T-helper 2 cell treated with Interferon-gamma antibody and Interleukin-4, amounts not matched to agents 5 μg/mL and 100 μg/mL, for 36 hours (primary cell): ENCODE data around the gene TEK.
"Not testable (repeated sequence)": the region's sequence is repeated elsewhere in the genome, so short reads cannot be mapped to it uniquely, and the experiment has no call there.

Experiments
- DNase-seq: peaks from one replicate; pipeline ENCODE4 v3.0.0; 2021; ENCODE audit warnings: low spot score
- H3K27ac Mint-ChIP-seq: one replicate; pipeline ENCODE4 v1.8.0; 2021; ENCODE audit warnings: mild to moderate bottlenecking, mixed read lengths
- H3K27me3 Mint-ChIP-seq: one replicate; pipeline ENCODE4 v1.8.0; 2021; ENCODE audit warnings: low read depth, mixed read lengths
- H3K36me3 Mint-ChIP-seq: one replicate; pipeline ENCODE4 v1.8.0; 2021; ENCODE audit warnings: low read depth, mixed read lengths
- H3K4me1 Mint-ChIP-seq: one replicate; pipeline ENCODE4 v1.8.0; 2021; ENCODE audit warnings: low read depth, mixed read lengths
- H3K4me3 Mint-ChIP-seq: one replicate; pipeline ENCODE4 v1.8.0; 2022; ENCODE audit warnings: mild to moderate bottlenecking, moderate library complexity, mixed read lengths
- H3K9me3 Mint-ChIP-seq: one replicate; pipeline ENCODE4 v1.8.0; 2021; ENCODE audit warnings: mixed read lengths

The TEK gene

DNA sequence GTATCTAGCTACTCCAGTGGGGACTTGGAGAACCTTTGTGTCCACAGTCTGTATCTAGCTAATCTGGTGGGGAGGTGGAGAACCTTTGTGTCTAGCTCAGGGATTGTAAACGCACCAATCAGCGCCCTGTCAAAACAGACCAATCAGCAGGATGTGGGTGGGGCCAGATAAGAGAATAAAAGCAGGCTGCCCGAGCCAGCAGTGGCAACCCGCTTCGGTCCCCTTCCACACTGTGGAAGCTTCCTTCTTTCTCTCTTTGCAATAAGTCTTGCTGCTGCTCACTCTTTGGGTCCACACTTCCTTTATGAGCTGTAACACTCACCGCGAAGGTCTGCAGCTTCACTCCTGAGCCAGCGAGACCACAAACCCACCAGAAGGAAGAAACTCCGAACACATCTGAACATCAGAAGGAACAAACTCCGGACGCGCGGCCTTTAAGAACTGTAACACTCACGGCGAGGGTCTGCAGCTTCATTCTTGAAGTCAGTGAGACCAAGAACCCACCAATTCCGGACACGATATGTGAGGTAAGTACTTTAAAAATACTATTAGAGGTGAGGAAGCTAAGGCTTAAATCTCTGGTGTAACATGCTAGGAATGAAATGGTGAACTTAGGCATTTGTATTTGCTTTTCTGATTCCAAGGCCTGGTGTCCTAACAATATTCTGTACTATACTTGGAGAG, 15.5 kb upstream of the TEK start:
- H3K4me1 Mint-ChIP-seq, H3K27me3 Mint-ChIP-seq, H3K4me3 Mint-ChIP-seq, H3K27ac Mint-ChIP-seq, H3K36me3 Mint-ChIP-seq, H3K9me3 Mint-ChIP-seq, DNase-seq: not testable (repeated sequence)

DNA sequence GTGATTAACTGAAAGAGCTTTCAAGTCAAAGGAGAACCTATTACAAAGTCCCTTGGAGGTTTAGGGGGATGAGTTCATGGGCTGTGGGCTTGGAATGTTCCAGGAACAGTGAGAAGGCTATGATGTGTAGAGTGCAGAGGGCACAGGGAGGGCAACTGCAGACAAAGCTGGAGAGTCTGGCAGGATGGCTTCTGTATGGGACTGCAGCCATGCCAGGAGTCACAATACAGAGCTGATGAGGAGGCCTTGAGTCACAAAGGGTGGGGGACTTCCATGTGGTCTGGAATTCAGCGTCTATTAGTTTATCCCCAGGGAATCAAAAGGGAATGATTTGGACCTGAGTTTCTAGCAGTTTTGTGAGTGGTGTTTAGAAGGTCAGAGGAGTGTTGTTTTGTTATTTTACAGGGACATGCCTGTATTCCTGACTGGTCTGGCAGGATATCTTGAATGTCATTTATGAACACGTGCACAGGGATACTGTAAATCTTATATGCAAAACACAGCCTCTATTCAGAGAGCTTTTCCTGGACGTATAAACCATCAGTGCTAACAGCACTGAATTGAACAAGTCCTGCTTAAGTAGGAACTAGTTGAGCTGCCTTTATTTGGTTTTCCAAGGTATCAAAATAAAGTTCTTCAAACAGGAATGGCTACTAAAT, 14.3 kb upstream of the TEK start:
- Mint-ChIP-seq H3K27me3 (no peaks in the 10 kb centered on the region), H3K4me1 (no peaks in the 10 kb centered on the region), H3K9me3 (no peaks in the 10 kb centered on the region), H3K4me3 (no peak overlapping the region), H3K27ac (no peak overlapping the region), H3K36me3 (no peaks in the 10 kb centered on the region)
- no peak for DNase-seq

DNA sequence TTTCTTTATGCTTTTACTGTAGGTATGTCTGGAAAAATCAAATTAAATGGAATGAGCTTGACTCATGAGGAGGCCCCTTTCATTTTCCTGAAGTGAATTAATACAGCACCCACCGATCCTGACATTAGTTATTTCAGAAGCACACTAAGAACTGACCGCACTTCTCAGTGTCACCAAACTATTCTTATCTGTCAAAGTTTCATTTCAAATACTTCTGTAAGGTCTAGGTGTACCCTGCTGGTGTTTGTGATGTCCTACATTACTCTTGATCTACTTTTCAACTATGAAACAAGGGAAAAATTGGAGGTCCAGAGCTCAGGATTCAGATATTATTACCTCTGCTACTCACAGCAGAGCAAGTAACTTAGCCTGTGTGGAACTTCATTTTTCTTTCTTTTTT, 1.8 kb upstream of the TEK start:
- peaks cover 2% of the 10 kb centered on the region for H3K27me3 Mint-ChIP-seq
- no peaks in the 10 kb centered on the region for H3K36me3 Mint-ChIP-seq
- H3K27ac Mint-ChIP-seq, result no peak overlapping the region
- H3K9me3 Mint-ChIP-seq, result no peaks in the 10 kb centered on the region
- no peak overlapping the region for H3K4me3 Mint-ChIP-seq
- DNase-seq, result no peak
- H3K4me1 Mint-ChIP-seq, result no peaks in the 10 kb centered on the region

DNA sequence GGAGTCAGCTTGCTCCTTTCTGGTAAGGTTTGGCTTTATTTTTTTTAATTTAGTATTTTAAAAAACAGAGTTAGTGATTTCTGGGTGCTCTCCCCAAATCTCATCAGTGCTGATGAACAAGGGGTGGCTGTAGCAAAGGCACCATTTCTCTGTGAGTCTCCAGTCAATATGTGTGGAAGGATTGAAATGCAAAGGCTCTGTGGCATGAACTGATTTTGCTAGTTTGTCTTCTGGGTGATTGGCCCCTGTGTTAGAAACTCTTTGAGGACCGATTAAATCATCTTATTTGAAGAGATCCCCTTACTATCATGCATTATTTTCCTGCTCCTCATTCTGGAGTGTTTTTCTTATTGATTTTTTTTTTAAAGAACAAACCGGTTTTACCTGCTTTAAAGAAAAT, 596 bp downstream of the TEK start:
- Mint-ChIP-seq H3K27ac (no peak overlapping the region), H3K36me3 (no peaks in the 10 kb centered on the region), H3K4me1 (no peaks in the 10 kb centered on the region), H3K9me3 (no peaks in the 10 kb centered on the region), H3K4me3 (no peak overlapping the region), H3K27me3 (peaks cover 2% of the 10 kb centered on the region)
- no peak for DNase-seq

DNA sequence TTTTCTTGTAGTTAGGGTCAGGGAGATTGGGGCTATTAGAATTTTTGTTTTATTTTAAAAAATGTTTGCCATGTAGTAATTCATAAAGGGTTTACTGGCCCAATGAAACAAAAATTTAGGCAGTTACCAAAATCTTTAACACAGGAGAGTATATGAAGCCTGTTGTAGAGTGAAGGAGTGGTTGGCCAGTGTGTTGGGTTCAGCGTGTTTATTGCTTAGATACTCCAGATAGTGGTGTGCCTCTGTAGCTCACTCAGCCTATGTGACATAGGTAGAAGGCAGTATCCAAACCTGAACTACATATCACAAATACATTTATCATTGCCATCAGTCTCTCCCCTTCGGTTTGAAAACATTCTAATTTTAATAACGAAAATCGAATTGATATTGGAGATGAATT, 1.2 kb downstream of the TEK start:
- no peaks in the 10 kb centered on the region for H3K4me1 Mint-ChIP-seq
- no peak overlapping the region for H3K27ac Mint-ChIP-seq
- DNase-seq, result no peak
- H3K27me3 Mint-ChIP-seq, result peaks cover 2% of the 10 kb centered on the region
- no peaks in the 10 kb centered on the region for H3K9me3 Mint-ChIP-seq
- no peak overlapping the region for H3K4me3 Mint-ChIP-seq
- no peaks in the 10 kb centered on the region for H3K36me3 Mint-ChIP-seq

DNA sequence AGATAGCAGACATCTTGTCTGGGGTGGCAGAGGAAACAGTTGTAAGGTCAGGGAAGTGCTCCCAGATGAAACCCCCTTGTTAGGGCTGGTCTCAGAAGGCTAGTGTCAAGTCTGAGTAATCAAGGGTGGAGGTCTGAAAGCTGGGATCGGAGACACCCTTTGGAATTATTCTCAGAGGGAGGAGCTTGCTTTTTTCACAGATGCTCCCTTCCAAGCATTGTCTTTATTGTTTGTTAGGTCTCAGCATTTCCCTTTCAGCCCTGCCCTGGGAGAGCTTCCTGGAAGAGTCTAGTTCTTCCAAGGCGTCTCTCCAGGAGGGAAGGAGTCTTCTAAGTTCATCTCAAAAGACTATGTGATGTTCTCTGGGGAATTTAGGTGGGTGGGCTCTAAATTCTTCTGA, 3.2 kb downstream of the TEK start:
- Mint-ChIP-seq H3K27me3 (peaks cover 2% of the 10 kb centered on the region), H3K9me3 (no peaks in the 10 kb centered on the region), H3K36me3 (no peaks in the 10 kb centered on the region), H3K4me1 (no peaks in the 10 kb centered on the region), H3K27ac (no peak overlapping the region), H3K4me3 (no peak overlapping the region)
- DNase-seq, result no peak

DNA sequence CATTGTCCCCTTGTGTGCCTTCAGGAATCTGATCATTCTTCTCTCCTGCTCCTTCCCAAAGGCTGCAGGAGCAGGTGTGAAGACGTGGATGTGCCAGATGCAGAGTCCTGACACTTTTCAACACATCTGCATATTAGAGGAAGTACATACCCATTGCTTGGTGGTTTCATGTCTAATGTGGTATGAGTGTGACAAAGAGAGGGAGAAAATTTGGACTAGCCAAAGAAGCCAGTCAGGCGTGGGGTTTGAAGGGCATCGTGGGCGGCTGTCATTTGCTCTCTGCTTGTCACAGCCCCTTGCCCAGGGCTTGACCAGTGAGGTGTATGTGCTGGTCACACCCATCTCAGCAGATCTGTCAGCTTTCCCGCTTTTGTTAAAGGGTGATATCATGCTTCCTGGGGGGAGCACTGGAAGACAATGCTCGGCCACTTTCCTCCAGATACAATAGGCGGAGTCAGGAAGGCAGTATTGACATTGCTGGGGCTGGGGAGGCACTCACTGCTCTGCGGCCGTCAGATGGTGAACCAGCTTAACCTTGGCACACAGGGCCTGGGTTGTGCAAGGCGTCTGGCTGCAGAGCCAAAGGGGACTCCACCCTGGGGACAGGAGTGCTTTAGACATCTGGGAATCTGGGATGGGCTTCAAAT, 8.6 kb downstream of the TEK start:
- Mint-ChIP-seq H3K36me3 (no peaks in the 10 kb centered on the region), H3K9me3 (no peaks in the 10 kb centered on the region), H3K4me1 (no peaks in the 10 kb centered on the region), H3K27ac (no peak overlapping the region), H3K4me3 (no peak overlapping the region), H3K27me3 (no peaks in the 10 kb centered on the region)
- DNase-seq, result no peak

DNA sequence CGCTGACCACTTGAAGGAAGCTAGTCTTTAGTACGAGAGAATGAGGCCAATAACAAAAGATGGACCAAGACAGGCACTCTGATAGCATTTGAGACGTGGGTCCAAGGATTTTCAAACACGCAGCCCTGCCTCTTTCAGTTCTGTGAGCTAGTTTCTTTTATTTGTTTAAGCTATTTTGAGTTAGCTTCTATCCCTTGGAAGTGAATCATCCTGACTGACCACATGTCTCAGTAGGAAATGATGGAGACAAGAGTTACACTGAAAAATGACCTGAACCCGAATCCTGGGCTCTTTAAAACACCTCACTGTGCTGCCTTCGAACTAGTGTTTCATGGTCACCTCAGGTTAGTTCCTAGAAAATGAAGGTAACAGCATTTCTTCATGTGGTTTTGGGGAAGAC, 9.9 kb downstream of the TEK start:
- Mint-ChIP-seq H3K9me3 (no peaks in the 10 kb centered on the region), H3K36me3 (no peaks in the 10 kb centered on the region)
- DNase-seq, result no peak

DNA sequence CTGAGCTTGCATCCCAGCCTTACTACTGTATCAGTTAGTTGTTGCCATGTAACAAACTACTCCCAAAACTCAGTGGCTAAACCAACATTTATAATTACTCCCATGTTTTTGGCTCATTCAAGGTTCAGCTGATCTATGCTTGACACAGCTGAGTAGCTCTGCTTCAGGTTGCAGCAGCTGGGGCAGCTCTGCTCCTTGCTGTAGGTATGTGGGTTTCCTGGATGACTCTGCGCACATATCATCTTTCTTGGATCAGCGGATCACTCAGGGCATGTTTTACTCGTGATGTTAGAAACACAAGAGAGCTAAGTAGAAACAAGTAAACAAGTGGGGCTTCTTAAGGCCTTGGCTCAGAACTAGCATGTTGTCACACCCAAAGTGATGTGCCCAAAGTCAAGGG, 15.1 kb downstream of the TEK start:
- H3K9me3 Mint-ChIP-seq, result no peaks in the 10 kb centered on the region
- no peaks in the 10 kb centered on the region for H3K4me1 Mint-ChIP-seq
- H3K4me3 Mint-ChIP-seq, result no peak overlapping the region
- DNase-seq, result no peak
- no peak overlapping the region for H3K27ac Mint-ChIP-seq
- no peaks in the 10 kb centered on the region for H3K36me3 Mint-ChIP-seq
- H3K27me3 Mint-ChIP-seq, result no peaks in the 10 kb centered on the region

More for the DNA sequence above, 9.9 kb downstream of the TEK start:
- Mint-ChIP-seq H3K27ac (no peak overlapping the region), H3K4me3 (no peak overlapping the region), H3K4me1 (no peaks in the 10 kb centered on the region), H3K27me3 (no peaks in the 10 kb centered on the region)

DNA sequence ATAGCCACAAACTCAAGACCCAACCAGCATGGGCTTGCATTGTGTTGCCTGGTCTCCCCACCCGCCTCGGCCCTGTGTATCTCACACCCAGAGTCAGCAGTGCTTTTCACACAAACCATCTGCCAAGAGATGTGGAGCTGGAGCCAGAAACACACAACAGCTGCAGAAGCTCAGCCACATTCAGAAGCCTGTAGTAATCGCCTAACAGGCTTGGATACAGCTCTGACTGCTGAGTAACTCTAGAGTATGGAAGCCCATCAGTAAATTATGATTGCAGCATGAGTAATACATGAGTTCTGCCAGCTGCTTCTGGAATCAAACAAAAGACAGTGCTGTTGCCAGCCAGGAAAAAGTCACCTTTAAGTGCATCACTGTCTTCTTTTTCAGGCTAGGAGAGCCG, 16.0 kb downstream of the TEK start:
- DNase-seq, result no peak
- no peaks in the 10 kb centered on the region for H3K4me1 Mint-ChIP-seq
- no peak overlapping the region for H3K4me3 Mint-ChIP-seq
- H3K36me3 Mint-ChIP-seq, result no peaks in the 10 kb centered on the region
- H3K9me3 Mint-ChIP-seq, result no peaks in the 10 kb centered on the region
- H3K27me3 Mint-ChIP-seq, result no peaks in the 10 kb centered on the region
- H3K27ac Mint-ChIP-seq, result no peak overlapping the region

DNA sequence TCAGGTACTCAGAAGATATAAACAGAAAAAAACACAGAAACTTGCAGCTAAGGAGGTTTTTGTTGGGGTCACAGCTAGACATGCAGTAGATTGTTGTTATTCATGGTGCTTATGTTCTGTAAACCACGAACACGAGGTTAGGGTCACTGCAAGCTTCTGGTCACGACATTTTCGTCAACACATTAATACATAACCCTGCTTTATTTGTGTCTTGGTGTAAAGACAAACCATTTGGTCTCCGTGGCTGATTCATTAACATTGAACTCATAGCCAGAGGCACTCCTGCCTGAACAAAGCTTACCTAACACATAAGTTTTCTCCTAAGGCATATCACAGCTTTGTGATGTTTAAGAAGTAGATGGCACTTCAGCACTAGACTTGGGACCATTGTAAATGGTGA, 16.9 kb downstream of the TEK start:
- Mint-ChIP-seq H3K4me3 (no peak overlapping the region), H3K9me3 (no peaks in the 10 kb centered on the region), H3K27me3 (no peaks in the 10 kb centered on the region), H3K4me1 (no peaks in the 10 kb centered on the region), H3K27ac (no peak overlapping the region), H3K36me3 (no peaks in the 10 kb centered on the region)
- no peak for DNase-seq

DNA sequence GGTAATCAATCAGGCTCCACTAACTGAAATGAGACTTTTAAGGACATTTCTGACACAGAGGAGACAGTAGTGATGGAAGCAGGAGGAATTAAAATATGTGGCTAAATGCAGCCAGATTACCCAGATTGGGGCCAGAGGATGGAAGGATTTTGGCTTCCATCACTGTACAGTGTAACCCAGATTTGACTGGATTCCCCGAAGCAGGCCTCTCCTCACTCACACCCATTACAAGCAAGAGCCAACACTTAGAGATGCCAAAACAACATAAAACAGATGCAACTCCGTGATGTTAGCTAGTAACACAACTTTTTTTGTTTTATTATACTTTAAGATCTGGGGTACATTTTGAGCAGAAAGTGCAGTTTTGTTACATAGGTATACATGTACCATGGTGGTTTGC, 17.6 kb downstream of the TEK start:
- no peaks in the 10 kb centered on the region for H3K9me3 Mint-ChIP-seq
- no peak overlapping the region for H3K4me3 Mint-ChIP-seq
- H3K4me1 Mint-ChIP-seq, result no peaks in the 10 kb centered on the region
- H3K27me3 Mint-ChIP-seq, result no peaks in the 10 kb centered on the region
- H3K27ac Mint-ChIP-seq, result no peak overlapping the region
- DNase-seq, result no peak
- no peaks in the 10 kb centered on the region for H3K36me3 Mint-ChIP-seq

DNA sequence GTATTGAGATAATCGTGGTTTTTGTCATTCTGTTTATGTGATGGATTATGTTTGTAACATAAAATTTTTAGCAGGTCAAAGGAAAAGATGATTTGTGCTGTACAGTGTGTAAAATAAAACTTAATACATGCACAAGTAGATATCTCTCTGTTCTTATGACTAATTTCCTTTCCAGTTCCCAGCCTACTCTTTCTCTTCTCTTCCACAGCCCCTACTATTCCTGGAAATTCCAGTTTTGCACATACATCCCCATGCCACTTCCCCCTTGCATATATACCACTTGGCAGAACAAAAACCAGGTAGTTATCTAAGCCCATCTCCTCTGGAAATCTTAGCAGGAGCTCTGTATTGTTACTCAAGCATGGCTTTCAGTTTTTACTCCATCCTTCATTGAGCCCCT, 20.2 kb downstream of the TEK start:
- Mint-ChIP-seq H3K36me3 (no peaks in the 10 kb centered on the region), H3K4me3 (no peak overlapping the region), H3K9me3 (no peaks in the 10 kb centered on the region), H3K27ac (no peak overlapping the region), H3K4me1 (no peaks in the 10 kb centered on the region), H3K27me3 (no peaks in the 10 kb centered on the region)
- DNase-seq, result no peak

DNA sequence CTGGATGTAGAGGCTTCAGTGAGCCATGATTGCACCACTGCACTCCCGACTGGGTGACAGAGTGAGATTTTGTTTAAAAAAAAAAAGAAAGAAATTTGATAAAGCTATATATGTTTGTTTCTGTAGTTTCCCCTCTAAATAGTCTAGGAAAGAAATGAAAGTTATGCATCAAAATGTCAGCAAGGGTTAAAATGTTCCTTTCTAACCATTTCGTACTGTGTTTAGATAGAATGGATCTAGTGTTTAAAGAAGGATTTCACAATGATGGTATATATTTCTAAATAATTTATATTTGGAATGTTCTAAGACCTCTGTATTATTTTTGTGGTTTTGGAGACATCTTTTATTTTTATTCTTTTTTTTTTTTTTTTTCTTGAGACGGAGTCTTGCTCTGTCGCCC, 22.7 kb downstream of the TEK start:
- Mint-ChIP-seq H3K27me3 (no peaks in the 10 kb centered on the region), H3K9me3 (no peaks in the 10 kb centered on the region), H3K4me3 (no peak overlapping the region), H3K36me3 (no peaks in the 10 kb centered on the region), H3K4me1 (no peaks in the 10 kb centered on the region), H3K27ac (no peak overlapping the region)
- DNase-seq, result no peak

DNA sequence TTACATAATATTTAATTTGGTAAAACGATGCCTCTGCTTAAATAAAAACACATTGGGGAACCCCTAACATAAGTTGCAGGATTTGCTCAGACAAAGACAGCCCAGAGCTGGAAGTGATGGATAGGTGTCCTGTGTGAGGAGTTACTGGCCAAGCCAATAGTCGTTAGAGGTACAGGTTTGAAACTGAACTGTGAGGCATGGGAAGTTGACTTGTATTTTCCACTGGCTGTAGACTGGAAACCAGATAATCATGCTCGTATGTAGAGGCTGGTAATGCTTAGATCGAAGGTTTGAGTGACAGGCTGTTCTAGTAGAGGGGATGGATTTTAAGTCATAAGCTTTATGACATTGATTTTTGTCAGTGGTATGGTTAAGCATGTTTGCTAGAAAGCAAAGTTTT, 24.8 kb downstream of the TEK start:
- Mint-ChIP-seq H3K27me3 (no peaks in the 10 kb centered on the region), H3K9me3 (no peaks in the 10 kb centered on the region), H3K4me1 (no peaks in the 10 kb centered on the region), H3K36me3 (no peaks in the 10 kb centered on the region), H3K4me3 (no peak overlapping the region), H3K27ac (no peak overlapping the region)
- no peak for DNase-seq
